ENCODE data around the gene SCO1.

The SCO1 gene

GRCh38 chr17:10661437-10661836 lies 35.9 kb downstream of the SCO1 start:
- Histone ChIP-seq H3K27me3 (ENCODE audit: control insufficient read depth in 5 of 5, insufficient read depth in 4 of 5, low read length in 5 of 5) (no peaks in the 10 kb centered on the region), H3K27ac (ENCODE audit: low read depth, low read length) (no peak overlapping the region), H3K9me3 (ENCODE audit: control insufficient read depth in 5 of 5, low read length in 5 of 5) (no peaks in the 10 kb centered on the region), H3K4me1 (ENCODE audit: control insufficient read depth in 5 of 5, insufficient read depth in 5 of 5, low read length in 5 of 5) (no peaks in the 10 kb centered on the region), H3K9ac (ENCODE audit: low read length in 5 of 5) (no peak overlapping the region), H3K36me3 (ENCODE audit: control insufficient read depth in 5 of 5, insufficient read depth in 5 of 5, low read length in 5 of 5) (peaks cover 0 to 14% (median 3%) of the 10 kb centered on the region in 5 donors), H3K4me3 (ENCODE audit: low read depth in 1 of 5, low read length in 5 of 5) (no peak overlapping the region)

DNA sequence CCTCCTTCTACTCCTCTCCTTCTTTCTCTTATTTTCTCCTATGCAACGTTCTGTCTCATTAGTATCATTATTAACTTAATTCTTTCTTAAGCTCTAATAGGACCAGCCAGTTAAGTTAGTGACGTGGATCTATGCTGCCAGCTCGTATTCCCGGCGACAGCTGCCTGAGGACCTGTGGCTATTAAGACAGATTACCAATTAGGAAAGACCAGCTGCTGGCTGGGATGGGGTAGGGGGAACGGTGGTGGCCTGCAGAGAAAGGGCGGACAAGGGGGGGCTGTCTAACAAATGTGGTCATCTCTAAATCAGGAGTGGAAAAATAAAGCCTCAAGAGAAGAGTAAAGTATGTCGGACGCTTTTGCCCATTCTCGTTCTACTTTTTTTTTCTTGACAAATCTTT lies 39.5 kb downstream of the SCO1 start:
- Histone ChIP-seq H3K9ac (ENCODE audit: low read length in 5 of 5) (no peak overlapping the region), H3K4me1 (ENCODE audit: control insufficient read depth in 5 of 5, insufficient read depth in 5 of 5, low read length in 5 of 5) (peaks cover 0 to 3% (median 2%) of the 10 kb centered on the region in 5 donors), H3K27me3 (ENCODE audit: control insufficient read depth in 5 of 5, insufficient read depth in 4 of 5, low read length in 5 of 5) (peaks cover 0 to 2% (median 0%) of the 10 kb centered on the region in 5 donors), H3K9me3 (ENCODE audit: control insufficient read depth in 5 of 5, low read length in 5 of 5) (no peaks in the 10 kb centered on the region), H3K36me3 (ENCODE audit: control insufficient read depth in 5 of 5, insufficient read depth in 5 of 5, low read length in 5 of 5) (peaks cover 0 to 14% (median 3%) of the 10 kb centered on the region in 5 donors), H3K27ac (ENCODE audit: low read depth, low read length) (no peak overlapping the region), H3K4me3 (ENCODE audit: low read depth in 1 of 5, low read length in 5 of 5) (no peak overlapping the region)

DNA sequence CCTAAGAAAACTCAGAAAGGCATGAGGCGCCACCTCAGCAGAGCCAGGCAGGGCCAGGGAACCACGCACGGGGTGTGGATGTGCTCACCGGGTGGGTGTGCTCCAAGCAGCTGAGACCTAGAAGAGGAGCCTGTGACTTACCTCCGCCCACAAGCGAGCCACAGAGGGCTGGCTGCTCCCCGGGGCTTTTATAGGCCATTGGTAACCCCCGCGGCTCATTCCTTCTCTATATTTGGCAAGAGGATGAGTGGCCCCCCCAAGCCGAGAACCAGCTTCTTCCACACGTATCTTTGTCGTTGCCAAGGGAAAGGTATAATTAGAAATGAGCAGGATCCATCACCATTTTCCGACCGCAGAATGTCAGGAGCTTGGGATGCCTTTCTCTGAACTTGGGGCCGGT lies 40.2 kb downstream of the SCO1 start, which contains the start of gene MYH3:
Gene MYH3 (minus strand): TSS at position 162 of the 400 bp plus-strand sequence. CDS start 2,245 bp downstream, outside the sequence.
- no peak within 1 kb of the TSS for H3K27ac ChIP-seq (ENCODE audit: low read depth, low read length)
- H3K9ac ChIP-seq (ENCODE audit: low read length in 5 of 5): no peak within 1 kb of the TSS
- no peak within 1 kb of the TSS for H3K4me3 ChIP-seq (ENCODE audit: low read depth in 1 of 5, low read length in 5 of 5)
- H3K36me3 ChIP-seq (ENCODE audit: control insufficient read depth in 5 of 5, insufficient read depth in 5 of 5, low read length in 5 of 5): peaks cover 0 to 14% (median 3%) of the 10 kb centered on the region in 5 donors
- H3K27me3 ChIP-seq (ENCODE audit: control insufficient read depth in 5 of 5, insufficient read depth in 4 of 5, low read length in 5 of 5): peaks cover 0 to 2% (median 0%) of the 10 kb centered on the region in 5 donors
- H3K9me3 ChIP-seq (ENCODE audit: control insufficient read depth in 5 of 5, low read length in 5 of 5): no peaks in the 10 kb centered on the region
- H3K4me1 ChIP-seq (ENCODE audit: control insufficient read depth in 5 of 5, insufficient read depth in 5 of 5, low read length in 5 of 5): peaks cover 0 to 4% (median 2%) of the 10 kb centered on the region in 5 donors

GRCh38 chr17:10653987-10654386 lies 43.3 kb downstream of the SCO1 start:
- no peak overlapping the region for H3K4me3 ChIP-seq (ENCODE audit: low read depth in 1 of 5, low read length in 5 of 5)
- no peak overlapping the region for H3K27ac ChIP-seq (ENCODE audit: low read depth, low read length)
- H3K4me1 ChIP-seq (ENCODE audit: control insufficient read depth in 5 of 5, insufficient read depth in 5 of 5, low read length in 5 of 5): peaks cover 0 to 4% (median 2%) of the 10 kb centered on the region in 5 donors

GRCh38 chr17:10652984-10653659 lies 44.2 kb downstream of the SCO1 start:
- H3K36me3 ChIP-seq (ENCODE audit: control insufficient read depth in 5 of 5, insufficient read depth in 5 of 5, low read length in 5 of 5): no peaks in the 10 kb centered on the region
- no peak overlapping the region for H3K27ac ChIP-seq (ENCODE audit: low read depth, low read length)
- H3K9me3 ChIP-seq (ENCODE audit: control insufficient read depth in 5 of 5, low read length in 5 of 5): no peaks in the 10 kb centered on the region
- peaks cover 0 to 4% (median 2%) of the 10 kb centered on the region in 5 donors for H3K4me1 ChIP-seq (ENCODE audit: control insufficient read depth in 5 of 5, insufficient read depth in 5 of 5, low read length in 5 of 5)
- no peak overlapping the region for H3K4me3 ChIP-seq (ENCODE audit: low read depth in 1 of 5, low read length in 5 of 5)
- H3K9ac ChIP-seq (ENCODE audit: low read length in 5 of 5): no peak overlapping the region
- peaks cover 0 to 2% (median 0%) of the 10 kb centered on the region in 5 donors for H3K27me3 ChIP-seq (ENCODE audit: control insufficient read depth in 5 of 5, insufficient read depth in 4 of 5, low read length in 5 of 5)

More at GRCh38 chr17:10653987-10654386, 43.3 kb downstream of the SCO1 start:
- Histone ChIP-seq H3K9me3 (ENCODE audit: control insufficient read depth in 5 of 5, low read length in 5 of 5) (no peaks in the 10 kb centered on the region), H3K27me3 (ENCODE audit: control insufficient read depth in 5 of 5, insufficient read depth in 4 of 5, low read length in 5 of 5) (peaks cover 0 to 2% (median 0%) of the 10 kb centered on the region in 5 donors), H3K9ac (ENCODE audit: low read length in 5 of 5) (no peak overlapping the region), H3K36me3 (ENCODE audit: control insufficient read depth in 5 of 5, insufficient read depth in 5 of 5, low read length in 5 of 5) (peaks cover 0 to 5% (median 0%) of the 10 kb centered on the region in 5 donors)

GRCh38 chr17:10651927-10652326 lies 45.4 kb downstream of the SCO1 start:
- Histone ChIP-seq H3K9me3 (ENCODE audit: control insufficient read depth in 5 of 5, low read length in 5 of 5) (no peaks in the 10 kb centered on the region), H3K4me1 (ENCODE audit: control insufficient read depth in 5 of 5, insufficient read depth in 5 of 5, low read length in 5 of 5) (peaks cover 0 to 4% (median 2%) of the 10 kb centered on the region in 5 donors), H3K27ac (ENCODE audit: low read depth, low read length) (no peak overlapping the region), H3K27me3 (ENCODE audit: control insufficient read depth in 5 of 5, insufficient read depth in 4 of 5, low read length in 5 of 5) (peaks cover 0 to 2% (median 0%) of the 10 kb centered on the region in 5 donors), H3K9ac (ENCODE audit: low read length in 5 of 5) (no peak overlapping the region), H3K36me3 (ENCODE audit: control insufficient read depth in 5 of 5, insufficient read depth in 5 of 5, low read length in 5 of 5) (no peaks in the 10 kb centered on the region), H3K4me3 (ENCODE audit: low read depth in 1 of 5, low read length in 5 of 5) (no peak overlapping the region)

DNA sequence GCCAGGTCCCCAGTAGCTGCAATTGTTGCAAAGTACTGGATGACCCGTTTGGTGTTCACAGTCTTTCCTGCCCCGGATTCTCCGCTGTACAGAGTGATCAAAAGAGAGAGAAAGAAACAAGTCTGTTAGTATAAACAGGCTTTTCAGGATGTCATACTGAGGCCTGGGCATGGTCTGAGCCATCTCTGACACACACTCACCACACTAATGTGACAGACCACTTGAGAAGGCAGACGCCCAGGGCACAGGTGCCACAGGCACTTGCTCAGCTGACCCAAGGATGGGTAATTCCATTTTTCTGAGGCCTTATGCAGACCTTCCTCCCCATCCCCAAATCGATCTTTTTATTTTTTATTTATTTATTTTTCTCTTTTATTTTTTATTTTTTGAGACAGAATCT lies 47.7 kb downstream of the SCO1 start:
- Histone ChIP-seq H3K4me1 (ENCODE audit: control insufficient read depth in 5 of 5, insufficient read depth in 5 of 5, low read length in 5 of 5) (peaks cover 0 to 8% (median 2%) of the 10 kb centered on the region in 5 donors), H3K9me3 (ENCODE audit: control insufficient read depth in 5 of 5, low read length in 5 of 5) (no peaks in the 10 kb centered on the region), H3K36me3 (ENCODE audit: control insufficient read depth in 5 of 5, insufficient read depth in 5 of 5, low read length in 5 of 5) (peaks cover 0 to 2% (median 0%) of the 10 kb centered on the region in 5 donors), H3K4me3 (ENCODE audit: low read depth in 1 of 5, low read length in 5 of 5) (no peak overlapping the region), H3K27me3 (ENCODE audit: control insufficient read depth in 5 of 5, insufficient read depth in 4 of 5, low read length in 5 of 5) (peaks cover 0 to 2% (median 0%) of the 10 kb centered on the region in 5 donors), H3K27ac (ENCODE audit: low read depth, low read length) (no peak overlapping the region), H3K9ac (ENCODE audit: low read length in 5 of 5) (no peak overlapping the region)

DNA sequence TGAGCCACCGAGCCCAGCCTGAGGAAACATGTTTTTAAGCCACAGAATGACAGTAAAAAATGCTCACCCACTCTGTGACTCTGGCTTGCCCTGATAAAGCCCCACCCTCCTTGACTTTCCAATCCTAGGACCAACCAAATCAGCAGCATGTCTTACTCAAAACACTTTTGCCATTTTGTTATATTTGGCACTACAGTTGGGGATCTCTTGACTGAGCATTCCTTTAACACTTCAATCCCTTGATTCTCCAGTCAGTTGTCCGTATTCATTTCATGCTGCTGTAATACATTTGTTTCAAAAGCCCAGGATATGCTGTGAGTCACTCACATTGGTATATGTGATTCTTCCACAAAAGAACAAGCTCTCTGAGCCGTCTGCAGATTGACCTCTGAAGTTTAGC lies 48.4 kb downstream of the SCO1 start:
- peaks cover 0 to 4% (median 3%) of the 10 kb centered on the region in 5 donors for H3K36me3 ChIP-seq (ENCODE audit: control insufficient read depth in 5 of 5, insufficient read depth in 5 of 5, low read length in 5 of 5)
- H3K27me3 ChIP-seq (ENCODE audit: control insufficient read depth in 5 of 5, insufficient read depth in 4 of 5, low read length in 5 of 5): no peaks in the 10 kb centered on the region
- no peak overlapping the region for H3K27ac ChIP-seq (ENCODE audit: low read depth, low read length)
- no peak overlapping the region for H3K9ac ChIP-seq (ENCODE audit: low read length in 5 of 5)
- peaks cover 0 to 8% (median 2%) of the 10 kb centered on the region in 5 donors for H3K4me1 ChIP-seq (ENCODE audit: control insufficient read depth in 5 of 5, insufficient read depth in 5 of 5, low read length in 5 of 5)
- H3K4me3 ChIP-seq (ENCODE audit: low read depth in 1 of 5, low read length in 5 of 5): no peak overlapping the region
- no peaks in the 10 kb centered on the region for H3K9me3 ChIP-seq (ENCODE audit: control insufficient read depth in 5 of 5, low read length in 5 of 5)

DNA sequence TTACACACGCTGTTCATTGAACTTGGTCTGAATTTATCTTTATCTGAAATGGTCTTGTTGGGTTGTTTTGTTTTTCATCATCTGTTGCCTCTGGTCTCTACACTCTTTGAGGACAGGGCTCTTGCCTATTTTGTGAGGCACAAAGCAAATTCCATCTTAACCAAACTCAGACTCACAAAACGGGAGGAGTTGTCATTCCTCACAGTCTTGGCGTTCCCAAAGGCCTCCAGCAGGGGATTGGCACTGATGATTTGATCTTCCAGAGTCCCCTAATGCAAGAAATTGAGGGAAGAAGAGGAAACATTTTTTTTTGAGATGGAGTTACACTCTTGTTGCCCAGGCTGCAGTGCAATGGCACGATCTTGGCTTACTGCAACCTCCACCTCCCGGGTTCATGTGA lies 49.0 kb downstream of the SCO1 start:
- H3K9me3 ChIP-seq (ENCODE audit: control insufficient read depth in 5 of 5, low read length in 5 of 5): no peaks in the 10 kb centered on the region
- peaks cover 0 to 4% (median 3%) of the 10 kb centered on the region in 5 donors for H3K36me3 ChIP-seq (ENCODE audit: control insufficient read depth in 5 of 5, insufficient read depth in 5 of 5, low read length in 5 of 5)
- H3K4me3 ChIP-seq (ENCODE audit: low read depth in 1 of 5, low read length in 5 of 5): no peak overlapping the region
- H3K9ac ChIP-seq (ENCODE audit: low read length in 5 of 5): no peak overlapping the region
- no peaks in the 10 kb centered on the region for H3K27me3 ChIP-seq (ENCODE audit: control insufficient read depth in 5 of 5, insufficient read depth in 4 of 5, low read length in 5 of 5)
- no peak overlapping the region for H3K27ac ChIP-seq (ENCODE audit: low read depth, low read length)
- H3K4me1 ChIP-seq (ENCODE audit: control insufficient read depth in 5 of 5, insufficient read depth in 5 of 5, low read length in 5 of 5): peaks cover 0 to 8% (median 2%) of the 10 kb centered on the region in 5 donors

- no peak overlapping the region for H3K4me3 ChIP-seq (ENCODE audit: low read depth in 1 of 5, low read length in 5 of 5)
- H3K27me3 ChIP-seq (ENCODE audit: control insufficient read depth in 5 of 5, insufficient read depth in 4 of 5, low read length in 5 of 5): no peaks in the 10 kb centered on the region
- peaks cover 0 to 5% (median 0%) of the 10 kb centered on the region in 5 donors for H3K4me1 ChIP-seq (ENCODE audit: control insufficient read depth in 5 of 5, insufficient read depth in 5 of 5, low read length in 5 of 5)
- peaks cover 0 to 14% (median 10%) of the 10 kb centered on the region in 5 donors for H3K36me3 ChIP-seq (ENCODE audit: control insufficient read depth in 5 of 5, insufficient read depth in 5 of 5, low read length in 5 of 5)
- H3K9me3 ChIP-seq (ENCODE audit: control insufficient read depth in 5 of 5, low read length in 5 of 5): no peaks in the 10 kb centered on the region
- no peak overlapping the region for H3K9ac ChIP-seq (ENCODE audit: low read length in 5 of 5)
- H3K27ac ChIP-seq (ENCODE audit: low read depth, low read length): no peak overlapping the region
These were observed 50.8 kb downstream of the SCO1 start for GRCh38 chr17:10646392-10646990.
